ENCODE measurements around the gene BBX. TPM values are rescaled to one million over a fixed set of nuclear protein-coding genes. Genes with fewer than 3 reads are reported as not detected.

Gene BBX
- total RNA-seq, 4 donors from 2014 or later = 26.5 to 45.8 (median 28.0) TPM

DNA sequence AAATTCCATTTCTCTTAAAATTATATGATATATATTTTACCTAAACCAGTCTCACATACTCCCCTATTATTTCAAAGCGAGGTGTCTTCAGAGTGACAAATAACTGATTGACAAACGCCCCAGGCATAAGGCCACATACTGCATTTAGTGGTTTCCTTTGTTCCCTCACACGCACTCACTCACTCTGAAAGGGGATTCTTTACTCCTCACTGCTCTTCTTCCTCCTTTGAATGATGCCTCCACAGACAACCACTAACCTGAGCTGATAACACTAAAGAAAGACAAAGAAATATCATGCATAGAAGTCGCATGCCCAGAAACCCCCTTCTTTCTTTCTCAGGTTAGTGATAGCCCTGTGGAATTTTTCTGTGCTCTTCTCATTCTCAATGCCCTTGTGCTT lies 24.1 kb upstream of the BBX start:
- DNase-seq (ENCODE audit: low spot score in 2 of 2) = no peak
- intact Hi-C loops (cut with DNase I; ENCODE audit: low total_unique reads) = no loop called here
- H3K4me3 ChIP-seq (ENCODE audit: low read depth, poor library complexity, severe bottlenecking) = no peak overlapping the region
- TF ChIP-seq CTCF (IDR thresholded peaks at IDR 0.05) = no peak
- TF ChIP-seq POLR2A (IDR thresholded peaks at IDR 0.05) = no peak
- WGBS, 2 donors = 75 to 83% methylated on average over 4 of the region's 4 CpGs

- no peak overlapping the region for H3K4me3 ChIP-seq (ENCODE audit: low read depth, poor library complexity, severe bottlenecking)
- TF ChIP-seq CTCF (IDR thresholded peaks at IDR 0.05) (no peak), POLR2A (IDR thresholded peaks at IDR 0.05) (no peak)
- WGBS, 2 donors = 87% methylated on average over 2 of the region's 2 CpGs
- DNase-seq (ENCODE audit: low spot score in 2 of 2) = no peak
- intact Hi-C loops (cut with DNase I; ENCODE audit: low total_unique reads) = no loop called here
Observed at GRCh38 chr3:107506458-107506857, 16.3 kb upstream of the BBX start.

GRCh38 chr3:107508331-107508730 lies 14.4 kb upstream of the BBX start:
- intact Hi-C loops (cut with DNase I; ENCODE audit: low total_unique reads) = no loop called here
- DNase-seq (ENCODE audit: low spot score in 2 of 2) = no peak
- TF ChIP-seq POLR2A (IDR thresholded peaks at IDR 0.05) (no peak), CTCF (IDR thresholded peaks at IDR 0.05) (no peak)
- 93 to 95% methylated on average over 2 of the region's 2 CpGs for WGBS, 2 donors
- no peak overlapping the region for H3K4me3 ChIP-seq (ENCODE audit: low read depth, poor library complexity, severe bottlenecking)

DNA sequence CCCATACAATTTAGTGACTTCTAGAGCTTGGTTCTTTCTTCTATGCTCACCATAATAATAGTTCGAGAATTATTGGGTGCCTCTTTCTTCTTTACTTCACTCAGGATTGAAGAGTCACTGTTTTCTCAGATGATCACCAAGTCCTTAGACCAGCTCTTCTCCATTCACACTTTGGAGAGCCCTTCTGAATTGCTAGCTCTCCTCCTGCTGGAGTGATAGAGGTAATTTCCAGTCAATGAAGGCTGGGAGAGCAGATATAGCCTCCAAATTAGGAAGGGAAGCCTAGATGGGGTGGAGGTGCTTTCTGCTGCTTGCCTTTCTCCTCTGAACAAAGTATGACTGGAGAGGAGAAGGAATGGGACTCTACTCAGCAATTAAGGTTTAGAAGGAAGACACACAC lies 10.7 kb upstream of the BBX start:
- 96 to 97% methylated on average over 1 of the region's 1 CpG for WGBS, 2 donors
- intact Hi-C loops (cut with DNase I; ENCODE audit: low total_unique reads) = no loop called here
- TF ChIP-seq POLR2A (IDR thresholded peaks at IDR 0.05) (no peak), CTCF (IDR thresholded peaks at IDR 0.05) (no peak)
- no peak for DNase-seq (ENCODE audit: low spot score in 2 of 2)
- no peak overlapping the region for H3K4me3 ChIP-seq (ENCODE audit: low read depth, poor library complexity, severe bottlenecking)

DNA sequence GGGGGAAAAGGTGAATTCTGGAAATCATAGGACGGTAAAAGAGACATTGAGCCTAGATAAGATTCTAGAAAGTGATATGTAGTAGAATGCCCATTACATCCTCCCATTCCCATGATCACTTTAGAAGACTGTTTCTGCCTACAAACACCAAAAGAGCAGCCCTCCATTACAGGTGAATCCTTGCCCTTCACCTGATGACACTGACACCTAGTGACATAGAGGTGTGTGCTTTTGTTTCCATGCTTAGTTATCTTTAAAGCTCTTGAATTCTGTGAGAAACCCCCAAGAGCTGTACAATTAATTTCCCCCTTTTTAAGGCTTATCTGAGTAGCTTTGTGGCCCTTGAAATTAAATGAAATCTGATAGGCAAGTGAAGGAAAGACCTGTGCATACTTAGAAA lies 8.3 kb upstream of the BBX start:
- DNase-seq (ENCODE audit: low spot score in 2 of 2) = no peak
- no peak for TF ChIP-seq CTCF (IDR thresholded peaks at IDR 0.05)
- TF ChIP-seq POLR2A (IDR thresholded peaks at IDR 0.05) = no peak
- 86 to 87% methylated on average over 1 of the region's 1 CpG for WGBS, 2 donors
- intact Hi-C loops (cut with DNase I; ENCODE audit: low total_unique reads) = no loop called here
- no peak overlapping the region for H3K4me3 ChIP-seq (ENCODE audit: low read depth, poor library complexity, severe bottlenecking)

DNA sequence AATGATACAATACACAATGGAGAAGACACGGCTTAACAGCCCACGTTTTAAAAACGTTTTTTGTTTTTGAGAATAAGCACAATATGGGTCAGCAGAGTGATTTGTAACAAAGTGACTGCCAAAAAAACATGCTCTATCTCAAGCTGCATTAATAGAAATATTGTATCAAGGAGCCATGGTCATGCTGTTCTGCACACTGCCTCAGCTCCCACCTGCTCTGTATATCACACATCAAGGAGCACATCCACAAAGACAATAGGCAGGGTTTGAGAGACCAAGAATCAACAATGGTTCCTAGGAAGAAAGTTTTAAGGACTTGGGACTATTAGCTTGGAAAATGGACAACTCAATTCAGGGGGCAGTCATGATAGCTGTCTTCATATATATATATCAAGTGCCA lies 6.3 kb upstream of the BBX start:
- DNase-seq (ENCODE audit: low spot score in 2 of 2) = no peak
- WGBS, 2 donors = 76 to 87% methylated on average over 3 of the region's 3 CpGs
- TF ChIP-seq CTCF (IDR thresholded peaks at IDR 0.05) (no peak), POLR2A (IDR thresholded peaks at IDR 0.05) (no peak)
- no peak overlapping the region for H3K4me3 ChIP-seq (ENCODE audit: low read depth, poor library complexity, severe bottlenecking)
- intact Hi-C loops (cut with DNase I; ENCODE audit: low total_unique reads) = no loop called here

All from lower leg skin (tissue), 4 donors.